ENCODE data around the gene PTPN1. TPM values are rescaled to one million over a fixed set of nuclear protein-coding genes. Genes with fewer than 3 reads are reported as not detected.

The PTPN1 gene
- total and polyA plus RNA-seq, 2 of the 4 experiments (the other 2 are of a cell fraction) = 31.7 to 37.4 TPM

DNA sequence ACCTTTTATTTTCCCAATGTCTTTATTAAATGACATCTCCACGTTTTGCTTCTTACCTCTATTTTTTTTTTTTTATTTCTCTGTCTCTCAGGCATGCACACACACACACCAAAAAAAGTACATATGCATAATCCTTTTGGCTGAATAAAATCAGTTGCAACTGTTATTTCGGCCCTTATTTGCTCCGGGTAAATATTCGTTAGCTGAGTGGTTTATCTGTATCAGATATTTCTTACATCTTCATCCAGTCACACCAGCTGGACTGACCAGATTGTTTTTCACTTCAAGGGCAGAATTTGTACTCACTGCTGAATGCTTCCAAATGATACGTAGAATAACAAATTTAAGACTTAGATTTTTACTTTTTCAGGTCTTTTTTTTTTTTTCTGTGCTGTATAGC lies 45.5 kb downstream of the PTPN1 start:
- WGBS, 2 experiments (ENCODE audit: extremely low coverage in 2 of 2, insufficient read length in 1 of 2) = no CpG with 5 or more reads among the region's 5 CpGs
- intact Hi-C loops (cut with micrococcal nuclease) = no loop called here

More for the DNA sequence above, 45.5 kb downstream of the PTPN1 start:
- Histone ChIP-seq H3K79me1 (ENCODE audit: low read depth in 1 of 2, low read length in 2 of 2) (peaks cover 35 to 83% of the 10 kb centered on the region in 2 experiments), H4K5ac (ENCODE audit: low read depth, low read length) (no peak overlapping the region), H3K27ac (ENCODE audit: insufficient read depth, low read length) (no peak overlapping the region), H3K56ac (ENCODE audit: extremely low read depth, insufficient read depth, low read length) (no peak overlapping the region), H3K18ac (ENCODE audit: low read depth, low read length) (no peak overlapping the region), H3K4me2 (ENCODE audit: low read depth, low read length) (no peak overlapping the region), H4K8ac (ENCODE audit: low read depth in 2 of 2, low read length in 2 of 2) (no peak overlapping the region), H2BK5ac (ENCODE audit: low read depth, low read length, poor library complexity, severe bottlenecking) (no peak overlapping the region), H3K27me3 (ENCODE audit: control insufficient read depth, insufficient read depth, low read length) (no peaks in the 10 kb centered on the region), H3K36me3 (ENCODE audit: control insufficient read depth, insufficient read depth, low read length) (peaks cover 8% of the 10 kb centered on the region; the same call in 1 of the 2 replicates), H2BK15ac (ENCODE audit: low read depth, low read length) (no peak overlapping the region), H3K9me3 (ENCODE audit: control insufficient read depth, insufficient read depth, low read length) (no peaks in the 10 kb centered on the region), H4K91ac (ENCODE audit: insufficient read depth, low read depth, low read length) (no peak overlapping the region), H2BK20ac (ENCODE audit: low read depth, low read length) (no peak overlapping the region), H2AK5ac (ENCODE audit: low read depth, low read length) (no peak overlapping the region), H2AFZ (replicated peaks; ENCODE audit: low read length, poor library complexity) (no peak overlapping the region), H3K4me1 (ENCODE audit: control insufficient read depth, insufficient read depth, low read length) (peaks cover 21% of the 10 kb centered on the region), H4K20me1 (ENCODE audit: insufficient read depth, low read length) (peaks cover 11% of the 10 kb centered on the region; the same call in 1 of the 2 replicates), H3K9me1 (ENCODE audit: insufficient read depth, low read length) (peaks cover 23% of the 10 kb centered on the region), H3K4ac (ENCODE audit: low read depth, low read length) (no peak overlapping the region), H3K4me3 (ENCODE audit: insufficient read depth, low read depth, low read length) (no peak overlapping the region), H3K9ac (ENCODE audit: low read depth, low read length) (no peak overlapping the region), H3K14ac (replicated peaks; ENCODE audit: low read depth, low read length) (no peak overlapping the region), H2BK120ac (ENCODE audit: low read depth, low read length) (no peak overlapping the region), H2AK9ac (replicated peaks; ENCODE audit: low read depth, low read length, poor library complexity) (no peak overlapping the region), H3K23ac (ENCODE audit: low read depth, low read length) (no peak overlapping the region)
- in situ Hi-C loops (cut with MboI; ENCODE audit: low sequenced_read_pairs) (no loop called here), dilution Hi-C loops (cut with HindIII; ENCODE audit: low sequenced_read_pairs, unreplicated experiment) (no loop called here)
- CTCF ChIA-PET = interaction anchor here (0.9 kb wide), 1 partner anchor 20 kb away, joined by 3 read pairs; no protein-coding TSS in a partner anchor
- TF ChIP-seq MAFK (IDR thresholded peaks at IDR 0.05; ENCODE audit: low read depth, low read length) (no peak), NFE2L2 (IDR thresholded peaks at IDR 0.05; ENCODE audit: low read depth, low read length) (no peak), POLR2A (IDR thresholded peaks at IDR 0.05; ENCODE audit: low read depth, low read length) (no peak), RCOR1 (IDR thresholded peaks at IDR 0.05; ENCODE audit: insufficient replicate concordance, low read length) (no peak), CEBPB (IDR thresholded peaks at IDR 0.05; ENCODE audit: low read depth, low read length) (no peak), RFX5 (IDR thresholded peaks at IDR 0.05; ENCODE audit: low read depth, low read length) (no peak), BHLHE40 (IDR thresholded peaks at IDR 0.05; ENCODE audit: low read depth, low read length) (no peak), MXI1 (IDR thresholded peaks at IDR 0.05; ENCODE audit: borderline replicate concordance, low read depth, low read length) (no peak), CHD1 (IDR thresholded peaks at IDR 0.05; ENCODE audit: low read depth, low read length) (no peak), FOS (IDR thresholded peaks at IDR 0.05; ENCODE audit: low read depth, low read length) (no peak), SMC3 (IDR thresholded peaks at IDR 0.05; ENCODE audit: low read depth, low read length) (no peak), MAZ (IDR thresholded peaks at IDR 0.05; ENCODE audit: borderline replicate concordance, low read depth, low read length) (no peak), RAD21 (IDR thresholded peaks at IDR 0.05; ENCODE audit: low read length) (no peak)
- TF ChIP-seq, protein P1, sequence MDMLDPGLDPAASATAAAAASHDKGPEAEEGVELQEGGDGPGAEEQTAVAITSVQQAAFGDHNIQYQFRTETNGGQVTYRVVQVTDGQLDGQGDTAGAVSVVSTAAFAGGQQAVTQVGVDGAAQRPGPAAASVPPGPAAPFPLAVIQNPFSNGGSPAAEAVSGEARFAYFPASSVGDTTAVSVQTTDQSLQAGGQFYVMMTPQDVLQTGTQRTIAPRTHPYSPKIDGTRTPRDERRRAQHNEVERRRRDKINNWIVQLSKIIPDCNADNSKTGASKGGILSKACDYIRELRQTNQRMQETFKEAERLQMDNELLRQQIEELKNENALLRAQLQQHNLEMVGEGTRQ (IDR thresholded peaks at IDR 0.05; ENCODE audit: low read depth, low read length) = no peak
- TF ChIP-seq, protein P2, sequence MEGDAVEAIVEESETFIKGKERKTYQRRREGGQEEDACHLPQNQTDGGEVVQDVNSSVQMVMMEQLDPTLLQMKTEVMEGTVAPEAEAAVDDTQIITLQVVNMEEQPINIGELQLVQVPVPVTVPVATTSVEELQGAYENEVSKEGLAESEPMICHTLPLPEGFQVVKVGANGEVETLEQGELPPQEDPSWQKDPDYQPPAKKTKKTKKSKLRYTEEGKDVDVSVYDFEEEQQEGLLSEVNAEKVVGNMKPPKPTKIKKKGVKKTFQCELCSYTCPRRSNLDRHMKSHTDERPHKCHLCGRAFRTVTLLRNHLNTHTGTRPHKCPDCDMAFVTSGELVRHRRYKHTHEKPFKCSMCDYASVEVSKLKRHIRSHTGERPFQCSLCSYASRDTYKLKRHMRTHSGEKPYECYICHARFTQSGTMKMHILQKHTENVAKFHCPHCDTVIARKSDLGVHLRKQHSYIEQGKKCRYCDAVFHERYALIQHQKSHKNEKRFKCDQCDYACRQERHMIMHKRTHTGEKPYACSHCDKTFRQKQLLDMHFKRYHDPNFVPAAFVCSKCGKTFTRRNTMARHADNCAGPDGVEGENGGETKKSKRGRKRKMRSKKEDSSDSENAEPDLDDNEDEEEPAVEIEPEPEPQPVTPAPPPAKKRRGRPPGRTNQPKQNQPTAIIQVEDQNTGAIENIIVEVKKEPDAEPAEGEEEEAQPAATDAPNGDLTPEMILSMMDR (conservative IDR thresholded peaks at IDR 0.05; ENCODE audit: low read depth, low read length) = no peak
- TF ChIP-seq, protein P3, sequence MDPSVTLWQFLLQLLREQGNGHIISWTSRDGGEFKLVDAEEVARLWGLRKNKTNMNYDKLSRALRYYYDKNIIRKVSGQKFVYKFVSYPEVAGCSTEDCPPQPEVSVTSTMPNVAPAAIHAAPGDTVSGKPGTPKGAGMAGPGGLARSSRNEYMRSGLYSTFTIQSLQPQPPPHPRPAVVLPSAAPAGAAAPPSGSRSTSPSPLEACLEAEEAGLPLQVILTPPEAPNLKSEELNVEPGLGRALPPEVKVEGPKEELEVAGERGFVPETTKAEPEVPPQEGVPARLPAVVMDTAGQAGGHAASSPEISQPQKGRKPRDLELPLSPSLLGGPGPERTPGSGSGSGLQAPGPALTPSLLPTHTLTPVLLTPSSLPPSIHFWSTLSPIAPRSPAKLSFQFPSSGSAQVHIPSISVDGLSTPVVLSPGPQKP (IDR thresholded peaks at IDR 0.05; ENCODE audit: borderline replicate concordance, low read depth, low read length) = no peak
- BruUV-seq (replicated peaks) = no TSS peak
- DNase-seq (no peak), ATAC-seq (ENCODE audit: low read depth) (no peak)
- POLR2A ChIA-PET (ENCODE audit: unreplicated experiment) = no interaction called here
